ENCODE results near the gene RTCA.
"Not testable (repeated sequence)": the region's sequence is repeated elsewhere in the genome, so short reads cannot be mapped to it uniquely, and the experiment has no call there.

The RTCA gene

DNA sequence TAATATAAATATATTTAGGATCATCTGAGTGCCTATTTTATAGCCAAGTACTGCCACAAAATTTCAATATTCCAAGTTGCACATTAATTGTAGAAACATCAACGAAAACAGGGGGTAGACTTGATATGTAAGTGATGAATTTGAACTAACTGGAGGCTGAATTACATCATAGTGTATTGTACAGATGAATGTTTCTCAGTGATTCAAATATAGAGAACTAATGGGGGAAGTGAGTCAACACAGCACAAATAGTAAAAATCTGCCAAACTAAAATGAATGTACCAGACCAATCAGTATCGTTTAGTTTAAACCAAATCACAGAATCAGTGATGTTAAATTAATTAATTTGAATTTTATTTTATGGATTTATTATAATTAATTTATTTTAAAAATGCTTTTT, 42.8 kb downstream of the RTCA start:
- DNase-seq (ENCODE audit: low read depth), result no peak

GRCh38 chr1:100309863-100310262, 43.8 kb downstream of the RTCA start:
- no peak for DNase-seq (ENCODE audit: low read depth)

DNA sequence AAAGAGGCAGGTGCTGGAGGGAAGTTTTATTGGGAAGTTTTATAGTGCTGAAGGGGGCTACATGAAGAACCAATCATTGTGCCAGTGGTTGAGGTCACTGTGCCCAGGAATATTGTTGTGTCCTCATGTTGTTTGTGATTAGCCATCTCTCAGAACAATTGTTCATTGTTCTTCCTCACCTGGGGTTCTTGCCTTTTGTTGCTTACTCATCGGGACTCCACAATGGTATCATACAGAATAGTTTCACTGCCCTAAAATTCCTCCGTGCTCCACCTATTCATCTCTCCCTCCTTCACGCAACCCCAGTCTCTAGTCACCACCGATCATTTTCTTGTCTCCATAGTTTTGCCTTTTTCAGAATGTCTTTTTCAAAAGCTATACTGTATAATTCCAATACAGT, 47.4 kb downstream of the RTCA start:
- DNase-seq (ENCODE audit: low read depth), result no peak

DNA sequence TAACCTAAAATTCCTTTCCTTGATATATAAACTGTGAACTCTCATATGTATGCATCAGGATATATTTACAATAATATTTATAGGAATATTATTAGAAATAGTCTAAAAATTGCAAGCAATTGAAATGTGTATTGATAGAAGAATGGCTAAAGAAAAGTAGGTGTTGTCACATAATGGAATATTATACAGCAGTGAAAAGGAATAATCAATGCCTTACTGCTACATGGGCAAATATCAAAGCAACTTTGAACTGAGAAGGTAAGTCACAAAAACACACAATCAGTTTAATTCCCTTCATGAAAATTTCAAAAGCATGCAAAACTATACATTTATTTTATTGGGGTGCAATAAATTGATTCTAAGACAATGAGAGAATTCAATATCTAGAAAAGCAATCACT, 50.6 kb downstream of the RTCA start:
- no peak for DNase-seq (ENCODE audit: low read depth)

DNA sequence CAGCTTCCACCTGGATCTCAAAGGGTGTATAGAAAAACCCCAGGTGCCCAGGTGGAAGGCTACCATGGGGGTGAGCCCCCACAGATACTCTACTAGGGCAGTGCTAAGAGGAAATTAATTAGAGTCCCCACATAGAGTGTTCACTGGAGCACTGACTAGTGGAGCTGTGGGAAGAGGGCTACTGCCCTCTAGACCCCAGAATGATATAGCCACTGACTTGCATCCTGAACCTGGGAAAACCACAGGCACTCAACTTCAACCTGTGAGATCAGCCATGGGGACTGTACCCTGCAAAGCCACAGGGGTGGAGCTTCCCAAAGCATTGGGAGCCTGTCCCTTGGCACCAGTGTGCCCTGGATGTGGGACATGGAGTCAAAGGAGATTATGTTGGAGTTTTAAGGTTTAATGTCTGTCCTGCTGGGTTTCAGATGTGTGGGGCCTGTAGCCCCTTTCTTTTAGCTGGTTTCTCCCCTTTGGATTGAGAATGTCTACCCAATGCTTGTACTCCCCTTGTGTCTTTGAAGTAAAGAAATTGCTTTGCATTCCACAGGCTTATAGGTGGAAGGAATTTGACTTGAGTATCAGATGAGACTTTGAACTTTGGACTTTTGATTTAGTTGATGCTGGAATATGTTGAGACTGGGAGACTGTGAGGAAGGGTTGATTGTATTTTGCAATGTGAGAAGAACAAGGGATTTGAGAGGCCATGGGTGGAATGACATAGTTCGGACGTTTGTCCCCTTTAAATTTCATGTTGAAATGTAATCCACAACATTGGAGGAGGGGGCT, 54.5 kb downstream of the RTCA start:
- no peak for DNase-seq (ENCODE audit: low read depth)

DNA sequence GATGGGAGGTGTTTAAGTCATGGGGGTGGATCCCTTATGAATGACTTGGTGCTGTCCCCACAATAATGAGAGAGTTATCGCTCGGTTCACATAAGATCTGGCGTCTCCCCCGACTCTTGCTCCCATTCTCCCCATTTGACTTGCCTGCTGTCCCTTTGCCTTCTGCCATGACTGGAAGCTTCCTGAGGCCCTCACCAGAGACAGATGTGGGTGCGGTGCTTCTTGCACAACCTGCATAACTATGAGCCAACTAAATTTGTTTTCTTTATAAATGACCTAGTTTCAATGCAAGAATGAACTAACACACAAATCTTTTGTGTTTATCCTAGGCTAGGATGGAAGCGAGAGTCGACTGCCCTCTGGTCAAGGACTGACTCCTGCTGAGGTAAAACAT, 55.1 kb downstream of the RTCA start:
- no peak for DNase-seq (ENCODE audit: low read depth)

- DNase-seq (ENCODE audit: low read depth), result no peak
Measured at GRCh38 chr1:100321506-100321905, 55.5 kb downstream of the RTCA start.

GRCh38 chr1:100322436-100323211, 56.6 kb downstream of the RTCA start:
- no peak for DNase-seq (ENCODE audit: low read depth)

- no peak for DNase-seq (ENCODE audit: low read depth)
Measured at GRCh38 chr1:100323419-100324106, 57.5 kb downstream of the RTCA start.

GRCh38 chr1:100325415-100326324, 59.7 kb downstream of the RTCA start:
- DNase-seq (ENCODE audit: low read depth), result no peak

- DNase-seq (ENCODE audit: low read depth), result not testable (repeated sequence)
Measured at GRCh38 chr1:100326325-100326670, 60.3 kb downstream of the RTCA start.

DNA sequence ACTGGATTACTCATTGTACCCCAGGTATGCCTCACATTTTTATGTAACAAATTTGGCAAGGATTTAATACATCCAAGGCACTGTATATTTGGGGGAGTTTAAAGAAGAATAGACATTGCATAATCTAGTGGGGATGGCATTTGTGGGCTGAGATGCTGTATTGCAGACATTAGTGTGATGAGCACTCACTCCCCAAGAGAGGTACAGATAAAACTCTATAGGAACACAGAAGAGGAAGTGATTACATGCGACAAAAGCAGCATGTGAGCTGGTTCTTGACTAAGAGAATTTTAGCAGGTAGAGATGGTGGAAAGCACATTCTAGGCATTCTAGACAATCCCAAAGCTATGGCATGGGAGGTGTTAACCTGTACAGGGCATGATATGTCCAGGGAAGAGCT, 62.1 kb downstream of the RTCA start:
- DNase-seq (ENCODE audit: low read depth), result no peak

GRCh38 chr1:100331146-100331545, 65.1 kb downstream of the RTCA start:
- not testable (repeated sequence) for DNase-seq (ENCODE audit: low read depth)

DNA sequence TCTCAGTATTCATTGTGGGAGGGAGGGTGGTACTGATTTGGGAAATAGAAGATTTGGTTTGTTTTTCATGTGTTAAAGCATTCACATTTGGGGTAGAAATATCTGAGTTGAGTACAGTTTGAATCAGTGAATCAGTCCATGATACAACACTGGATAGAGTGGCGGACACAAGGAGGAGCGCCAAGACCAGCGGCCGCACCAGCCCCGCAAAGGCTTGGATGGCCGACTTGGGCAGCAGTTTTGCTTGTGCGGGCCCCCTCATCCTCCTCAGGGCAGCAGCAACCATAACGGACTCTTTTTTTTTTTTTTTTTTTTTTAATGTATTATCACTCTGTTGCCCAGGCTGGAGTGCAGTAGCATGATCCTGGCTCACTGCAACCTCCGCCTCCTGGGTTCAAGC, 66.3 kb downstream of the RTCA start:
- no peak for DNase-seq (ENCODE audit: low read depth)

GRCh38 chr1:100335436-100335835, 69.4 kb downstream of the RTCA start:
- DNase-seq (ENCODE audit: low read depth), result no peak

GRCh38 chr1:100337878-100338277, 71.9 kb downstream of the RTCA start:
- DNase-seq (ENCODE audit: low read depth), result not testable (repeated sequence)

DNA sequence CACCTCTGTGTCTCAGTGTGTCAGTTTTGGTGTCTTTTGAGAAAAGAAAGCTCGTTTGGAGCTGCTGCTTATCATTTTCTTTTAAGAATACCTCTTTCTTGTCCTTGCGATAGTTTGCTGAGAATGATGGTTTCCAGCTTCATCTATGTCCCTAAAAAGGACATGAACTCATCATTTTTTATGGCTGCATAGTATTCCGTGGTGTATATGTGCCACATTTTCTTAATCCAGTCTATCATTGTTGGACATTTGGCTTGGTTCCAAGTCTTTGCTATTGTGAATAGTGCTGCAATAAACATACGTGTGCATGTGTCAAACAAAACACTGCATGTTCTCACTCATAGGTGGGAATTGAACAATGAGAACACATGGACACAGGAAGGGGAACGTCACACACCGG, 73.7 kb downstream of the RTCA start:
- DNase-seq (ENCODE audit: low read depth), result not testable (repeated sequence)

DNA sequence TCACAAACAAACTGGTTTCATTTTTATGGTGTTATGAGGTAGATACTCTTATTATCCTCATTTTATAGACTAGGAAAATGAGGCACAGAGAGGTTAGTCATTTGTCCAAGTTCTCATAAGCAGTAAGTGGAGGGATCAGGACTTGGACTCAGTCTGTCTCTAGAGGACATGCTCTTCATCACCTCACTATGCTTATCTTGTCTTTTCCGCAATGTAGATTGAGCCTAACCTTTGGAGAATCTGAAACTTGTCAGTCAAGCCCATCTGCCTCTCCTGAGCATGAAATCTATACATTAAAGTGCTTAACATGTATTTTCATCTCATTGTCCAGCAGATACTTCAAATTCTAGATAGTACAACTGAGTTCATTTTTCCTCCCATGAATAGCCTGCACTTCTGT, 74.5 kb downstream of the RTCA start:
- DNase-seq (ENCODE audit: low read depth), result no peak

DNA sequence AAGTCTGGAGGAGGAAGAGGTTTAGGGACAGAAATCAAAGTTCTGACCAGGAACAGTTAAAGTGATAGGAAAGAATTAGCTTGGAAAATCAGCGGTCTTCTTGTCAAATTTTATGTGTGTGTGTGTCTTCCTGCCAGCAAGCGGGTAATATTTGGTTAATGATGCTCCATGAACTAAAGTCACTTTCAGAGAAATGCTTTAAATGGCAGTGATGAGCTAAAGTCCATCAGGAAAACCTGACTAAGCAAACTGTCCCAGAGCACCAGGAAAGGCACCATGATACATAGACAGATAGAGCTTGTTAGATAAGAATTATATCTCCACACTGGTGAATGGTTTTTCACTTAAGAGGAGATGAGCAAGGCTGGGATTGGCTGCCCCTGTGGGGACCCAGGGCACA, 76.3 kb downstream of the RTCA start:
- no peak for DNase-seq (ENCODE audit: low read depth)

Data from stimulated activated CD8-positive, alpha-beta memory T cell treated with anti-CD3 and anti-CD28 coated beads, Interleukin-4, amount 100 ng/mL, for 24 hours (primary cell).